Measurements from ENCODE around the gene BAZ1B. TPM values are rescaled to one million over a fixed set of nuclear protein-coding genes. Genes with fewer than 3 reads are reported as not detected.

BAZ1B gene
- total and polyA plus RNA-seq, 9 donors, result 33.4 to 89.7 (median 58.7) TPM

GRCh38 chr7:73397521-73398281, 124.4 kb downstream of the BAZ1B start:
- no peaks in the 10 kb centered on the region for H3K9me3 ChIP-seq
- H3K4me1 ChIP-seq (ENCODE audit: insufficient read depth), result peaks cover 2% of the 10 kb centered on the region
- H3K4me3 ChIP-seq, result no peak overlapping the region
- H3K27ac ChIP-seq, result no peak overlapping the region
- WGBS, 3 donors, result 18 to 31% (median 26%) methylated on average over 12 to 14 of the region's 14 CpGs
- no peaks in the 10 kb centered on the region for H3K27me3 ChIP-seq
- DNase-seq, result no peak
- no peaks in the 10 kb centered on the region for H3K36me3 ChIP-seq
- intact Hi-C loops (cut with DNase I), result loop anchor here in 1 of 4 donors (5.0 kb wide), 1 partner anchor 1850 kb away; no protein-coding TSS in a partner anchor
- no peak for TF ChIP-seq POLR2A (IDR thresholded peaks at IDR 0.05)

- intact Hi-C loops (cut with DNase I), result loop anchor here in 1 of 4 donors (5.0 kb wide), 1 partner anchor 1849 kb away; no protein-coding TSS in a partner anchor
- Histone ChIP-seq H3K27me3 (no peaks in the 10 kb centered on the region), H3K9me3 (no peaks in the 10 kb centered on the region), H3K36me3 (no peaks in the 10 kb centered on the region), H3K4me3 (no peak overlapping the region), H3K27ac (no peak overlapping the region), H3K4me1 (ENCODE audit: insufficient read depth) (peaks cover 2% of the 10 kb centered on the region)
- no peak for DNase-seq
- 50 to 53% (median 50%) methylated on average over 18 to 21 of the region's 21 CpGs for WGBS, 3 donors
- no peak for TF ChIP-seq POLR2A (IDR thresholded peaks at IDR 0.05)
- TF ChIP-seq, protein P1, sequence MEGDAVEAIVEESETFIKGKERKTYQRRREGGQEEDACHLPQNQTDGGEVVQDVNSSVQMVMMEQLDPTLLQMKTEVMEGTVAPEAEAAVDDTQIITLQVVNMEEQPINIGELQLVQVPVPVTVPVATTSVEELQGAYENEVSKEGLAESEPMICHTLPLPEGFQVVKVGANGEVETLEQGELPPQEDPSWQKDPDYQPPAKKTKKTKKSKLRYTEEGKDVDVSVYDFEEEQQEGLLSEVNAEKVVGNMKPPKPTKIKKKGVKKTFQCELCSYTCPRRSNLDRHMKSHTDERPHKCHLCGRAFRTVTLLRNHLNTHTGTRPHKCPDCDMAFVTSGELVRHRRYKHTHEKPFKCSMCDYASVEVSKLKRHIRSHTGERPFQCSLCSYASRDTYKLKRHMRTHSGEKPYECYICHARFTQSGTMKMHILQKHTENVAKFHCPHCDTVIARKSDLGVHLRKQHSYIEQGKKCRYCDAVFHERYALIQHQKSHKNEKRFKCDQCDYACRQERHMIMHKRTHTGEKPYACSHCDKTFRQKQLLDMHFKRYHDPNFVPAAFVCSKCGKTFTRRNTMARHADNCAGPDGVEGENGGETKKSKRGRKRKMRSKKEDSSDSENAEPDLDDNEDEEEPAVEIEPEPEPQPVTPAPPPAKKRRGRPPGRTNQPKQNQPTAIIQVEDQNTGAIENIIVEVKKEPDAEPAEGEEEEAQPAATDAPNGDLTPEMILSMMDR (IDR thresholded peaks at IDR 0.05), result no peak
- TF ChIP-seq EP300 (IDR thresholded peaks at IDR 0.05), result no peak
Measured at GRCh38 chr7:73395538-73396503, 126.3 kb downstream of the BAZ1B start.

GRCh38 chr7:73394422-73394821, 127.7 kb downstream of the BAZ1B start:
- intact Hi-C loops (cut with DNase I), result no loop called here
- H3K4me3 ChIP-seq, result no peak overlapping the region
- TF ChIP-seq, protein P1 (IDR thresholded peaks at IDR 0.05), result no peak
- TF ChIP-seq POLR2A (IDR thresholded peaks at IDR 0.05), result no peak
- no peak for TF ChIP-seq EP300 (IDR thresholded peaks at IDR 0.05)
- H3K9me3 ChIP-seq, result peaks cover 0 to 2% of the 10 kb centered on the region in 2 donors
- DNase-seq, result no peak
- no peaks in the 10 kb centered on the region for H3K27me3 ChIP-seq
- H3K36me3 ChIP-seq, result no peaks in the 10 kb centered on the region
- H3K4me1 ChIP-seq (ENCODE audit: insufficient read depth), result peaks cover 2% of the 10 kb centered on the region
- H3K27ac ChIP-seq, result no peak overlapping the region
- WGBS, 3 donors, result 45 to 51% (median 46%) methylated on average over 3 of the region's 3 CpGs

DNA sequence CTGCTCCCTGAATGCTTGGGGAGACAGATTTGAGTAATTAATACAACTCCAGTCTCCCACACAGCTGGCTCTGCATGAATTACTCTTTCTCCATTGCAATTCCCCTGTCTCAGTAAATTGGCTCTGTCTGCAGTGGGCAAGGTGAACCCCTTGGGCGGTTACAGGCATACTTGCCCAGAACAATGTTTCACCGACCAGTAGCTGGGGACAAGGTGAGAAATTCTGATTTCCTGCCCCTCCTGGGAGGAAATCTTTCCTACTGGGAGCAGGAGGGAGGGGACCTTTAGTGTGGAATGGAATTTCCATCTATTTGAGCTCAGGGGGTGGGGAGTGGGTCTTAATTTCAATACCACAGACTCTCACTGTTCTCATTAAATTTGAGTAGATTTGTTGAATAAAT, 130.7 kb downstream of the BAZ1B start:
- Histone ChIP-seq H3K4me3 (no peak overlapping the region), H3K36me3 (no peaks in the 10 kb centered on the region), H3K27ac (no peak overlapping the region), H3K9me3 (peaks cover 0 to 4% of the 10 kb centered on the region in 2 donors), H3K4me1 (ENCODE audit: insufficient read depth) (no peaks in the 10 kb centered on the region), H3K27me3 (no peaks in the 10 kb centered on the region)
- DNase-seq, result no peak
- TF ChIP-seq, protein P1 (IDR thresholded peaks at IDR 0.05), result no peak
- WGBS, 3 donors, result 49 to 67% (median 54%) methylated on average over 2 of the region's 2 CpGs
- intact Hi-C loops (cut with DNase I), result no loop called here

Small RNA genes within 50 kb of the gene (small RNA-seq; reads per million reads assigned to genes)
- gene RF00019 (not detected), gene RNU6-1198P (not detected)

Other genes starting within 250 kb of the BAZ1B start
- gene NSUN5, start 213.5 kb downstream of the BAZ1B start, total RNA-seq, result 10 to 100 TPM; 14.7 to 24.3 (median 17.9) TPM
- gene NSUN5, start 213.5 kb downstream of the BAZ1B start, polyA plus RNA-seq, result 10 to 100 TPM in 1 of 2 donors, 1 to 10 TPM in 1; 3.7 to 19.9 TPM
- under 1 TPM in 4 of 7 donors, not detected in 3; 0.24 to 0.34 (median 0.26) TPM for gene TRIM50, start 194.2 kb downstream of the BAZ1B start, total RNA-seq
- under 1 TPM; 0.08 to 0.24 TPM for gene TRIM50, start 194.2 kb downstream of the BAZ1B start, polyA plus RNA-seq
- gene FKBP6, start 194.1 kb downstream of the BAZ1B start, total RNA-seq, result under 1 TPM in 1 of 7 donors, not detected in 6; 0.47 TPM
- gene FKBP6, start 194.1 kb downstream of the BAZ1B start, polyA plus RNA-seq, result under 1 TPM in 1 of 2 donors, not detected in 1; 0.27 TPM
- under 1 TPM; 0.12 to 0.57 (median 0.18) TPM for gene FZD9, start 88.5 kb downstream of the BAZ1B start, total RNA-seq
- under 1 TPM in 1 of 2 donors, not detected in 1; 0.19 TPM for gene FZD9, start 88.5 kb downstream of the BAZ1B start, polyA plus RNA-seq
- gene BCL7B, start 35.4 kb upstream of the BAZ1B start, total RNA-seq, result 10 to 100 TPM; 29.5 to 52.4 (median 34.0) TPM
- 10 to 100 TPM; 31.8 to 44.8 TPM for gene BCL7B, start 35.4 kb upstream of the BAZ1B start, polyA plus RNA-seq
- gene TBL2, start 56.3 kb upstream of the BAZ1B start, total RNA-seq, result 10 to 100 TPM; 32.7 to 47.3 (median 42.5) TPM
- 10 to 100 TPM; 26.6 to 28.9 TPM for gene TBL2, start 56.3 kb upstream of the BAZ1B start, polyA plus RNA-seq
- gene MLXIPL, start 102.2 kb upstream of the BAZ1B start, total RNA-seq, result 10 to 100 TPM in 2 of 7 donors, 1 to 10 TPM in 4, under 1 TPM in 1; 0.71 to 49.6 (median 5.4) TPM
- under 1 TPM; 0.27 to 0.71 TPM for gene MLXIPL, start 102.2 kb upstream of the BAZ1B start, polyA plus RNA-seq
- gene VPS37D, start 145.5 kb upstream of the BAZ1B start, total RNA-seq, result 1 to 10 TPM; 4.7 to 8.8 (median 6.3) TPM
- gene VPS37D, start 145.5 kb upstream of the BAZ1B start, polyA plus RNA-seq, result 1 to 10 TPM in 1 of 2 donors, under 1 TPM in 1; 0.28 to 6.1 TPM
- 10 to 100 TPM in 5 of 7 donors, 1 to 10 TPM in 2; 7.1 to 16.1 (median 13.0) TPM for gene DNAJC30, start 161.2 kb upstream of the BAZ1B start, total RNA-seq
- 1 to 10 TPM; 7.5 to 8.8 TPM for gene DNAJC30, start 161.2 kb upstream of the BAZ1B start, polyA plus RNA-seq
- gene BUD23, start 161.3 kb upstream of the BAZ1B start, total RNA-seq, result 10 to 100 TPM; 19.8 to 62.9 (median 53.3) TPM
- gene BUD23, start 161.3 kb upstream of the BAZ1B start, polyA plus RNA-seq, result 10 to 100 TPM; 49.0 to 52.3 TPM
- gene STX1A, start 197.4 kb upstream of the BAZ1B start, total RNA-seq, result 10 to 100 TPM in 1 of 7 donors, 1 to 10 TPM in 6; 4.5 to 11.3 (median 6.4) TPM
- 1 to 10 TPM; 1.6 to 5.1 TPM for gene STX1A, start 197.4 kb upstream of the BAZ1B start, polyA plus RNA-seq
- gene ABHD11, start 216.5 kb upstream of the BAZ1B start, total RNA-seq, result 10 to 100 TPM in 4 of 7 donors, 1 to 10 TPM in 3; 8.0 to 34.6 (median 11.4) TPM
- gene ABHD11, start 216.5 kb upstream of the BAZ1B start, polyA plus RNA-seq, result 10 to 100 TPM; 10.7 to 11.9 TPM
- 100 to 1,000 TPM in 1 of 7 donors, 10 to 100 TPM in 1, 1 to 10 TPM in 3, not detected in 2; 3.3 to 253 (median 8.2) TPM for gene CLDN3, start 248.0 kb upstream of the BAZ1B start, total RNA-seq
- gene CLDN3, start 248.0 kb upstream of the BAZ1B start, polyA plus RNA-seq, result under 1 TPM in 1 of 2 donors, not detected in 1; 0.30 TPM

Data from ovary (tissue), 9 donors.